ENCODE measurements around the gene RAB7A. TPM values are rescaled to one million over a fixed set of nuclear protein-coding genes. Genes with fewer than 3 reads are reported as not detected.

Gene RAB7A
- total RNA-seq, 1 experiment from 2014 or later: 258 TPM

DNA sequence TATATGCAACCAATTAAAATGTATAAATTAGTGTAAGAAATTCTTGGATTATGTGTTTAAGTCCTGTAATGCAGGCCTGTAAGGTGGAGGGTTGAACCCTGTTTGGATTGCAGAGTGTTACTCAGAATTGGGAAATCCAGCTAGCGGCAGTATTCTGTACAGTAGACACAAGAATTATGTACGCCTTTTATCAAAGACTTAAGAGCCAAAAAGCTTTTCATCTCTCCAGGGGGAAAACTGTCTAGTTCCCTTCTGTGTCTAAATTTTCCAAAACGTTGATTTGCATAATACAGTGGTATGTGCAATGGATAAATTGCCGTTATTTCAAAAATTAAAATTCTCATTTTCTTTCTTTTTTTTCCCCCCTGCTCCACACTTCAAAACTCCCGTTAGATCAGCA lies 88.1 kb downstream of the RAB7A start:
- BruUV-seq (replicated peaks): no TSS peak
- Histone ChIP-seq H3K4me3 (ENCODE audit: low read depth, low read length, poor library complexity, severe bottlenecking) (no peak overlapping the region), H3K27ac (ENCODE audit: low read depth, low read length, poor library complexity, severe bottlenecking) (no peak overlapping the region), H3K36me3 (ENCODE audit: insufficient read depth, low read length, poor library complexity, severe bottlenecking) (peaks cover 30% of the 10 kb centered on the region), H3K27me3 (replicated peaks; ENCODE audit: insufficient read depth, low read depth, low read length, poor library complexity) (no peaks in the 10 kb centered on the region), H3K4me1 (ENCODE audit: insufficient read depth, low read length, poor library complexity, severe bottlenecking) (no peaks in the 10 kb centered on the region), H3K9me3 (ENCODE audit: low read depth, low read length, poor library complexity, severe bottlenecking) (no peaks in the 10 kb centered on the region)
- ChIA-PET POLR2A (ENCODE audit: low non-redundant PET) (no interaction called here), CTCF (no interaction called here)
- intact Hi-C loops (cut with micrococcal nuclease; ENCODE audit: unreplicated experiment): no loop called here
- no peak for TF ChIP-seq EZH2 (IDR thresholded peaks at IDR 0.05; ENCODE audit: borderline replicate concordance, low read depth, low read length, poor library complexity, severe bottlenecking)
- TF ChIP-seq, protein P1, sequence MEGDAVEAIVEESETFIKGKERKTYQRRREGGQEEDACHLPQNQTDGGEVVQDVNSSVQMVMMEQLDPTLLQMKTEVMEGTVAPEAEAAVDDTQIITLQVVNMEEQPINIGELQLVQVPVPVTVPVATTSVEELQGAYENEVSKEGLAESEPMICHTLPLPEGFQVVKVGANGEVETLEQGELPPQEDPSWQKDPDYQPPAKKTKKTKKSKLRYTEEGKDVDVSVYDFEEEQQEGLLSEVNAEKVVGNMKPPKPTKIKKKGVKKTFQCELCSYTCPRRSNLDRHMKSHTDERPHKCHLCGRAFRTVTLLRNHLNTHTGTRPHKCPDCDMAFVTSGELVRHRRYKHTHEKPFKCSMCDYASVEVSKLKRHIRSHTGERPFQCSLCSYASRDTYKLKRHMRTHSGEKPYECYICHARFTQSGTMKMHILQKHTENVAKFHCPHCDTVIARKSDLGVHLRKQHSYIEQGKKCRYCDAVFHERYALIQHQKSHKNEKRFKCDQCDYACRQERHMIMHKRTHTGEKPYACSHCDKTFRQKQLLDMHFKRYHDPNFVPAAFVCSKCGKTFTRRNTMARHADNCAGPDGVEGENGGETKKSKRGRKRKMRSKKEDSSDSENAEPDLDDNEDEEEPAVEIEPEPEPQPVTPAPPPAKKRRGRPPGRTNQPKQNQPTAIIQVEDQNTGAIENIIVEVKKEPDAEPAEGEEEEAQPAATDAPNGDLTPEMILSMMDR (conservative IDR thresholded peaks at IDR 0.05; ENCODE audit: low read depth, low read length): no peak
- DNase-seq (ENCODE audit: low spot score): no peak

- ChIA-PET POLR2A (ENCODE audit: low non-redundant PET) (no interaction called here), CTCF (no interaction called here)
- intact Hi-C loops (cut with micrococcal nuclease; ENCODE audit: unreplicated experiment): no loop called here
Observed at GRCh38 chr3:128814519-128815317, 88.7 kb downstream of the RAB7A start.

GRCh38 chr3:128815318-128816064 lies 89.5 kb downstream of the RAB7A start:
- peaks cover 26% of the 10 kb centered on the region for H3K36me3 ChIP-seq (ENCODE audit: insufficient read depth, low read length, poor library complexity, severe bottlenecking)
- TF ChIP-seq, protein P1 (conservative IDR thresholded peaks at IDR 0.05; ENCODE audit: low read depth, low read length): no peak
- no peak for TF ChIP-seq EZH2 (IDR thresholded peaks at IDR 0.05; ENCODE audit: borderline replicate concordance, low read depth, low read length, poor library complexity, severe bottlenecking)
- H3K4me1 ChIP-seq (ENCODE audit: insufficient read depth, low read length, poor library complexity, severe bottlenecking): no peaks in the 10 kb centered on the region
- no peaks in the 10 kb centered on the region for H3K27me3 ChIP-seq (replicated peaks; ENCODE audit: insufficient read depth, low read depth, low read length, poor library complexity)
- CTCF ChIA-PET: no interaction called here
- no peaks in the 10 kb centered on the region for H3K9me3 ChIP-seq (ENCODE audit: low read depth, low read length, poor library complexity, severe bottlenecking)
- BruUV-seq (replicated peaks): no TSS peak
- intact Hi-C loops (cut with micrococcal nuclease; ENCODE audit: unreplicated experiment): no loop called here
- no peak overlapping the region for H3K4me3 ChIP-seq (ENCODE audit: low read depth, low read length, poor library complexity, severe bottlenecking)
- no peak overlapping the region for H3K27ac ChIP-seq (ENCODE audit: low read depth, low read length, poor library complexity, severe bottlenecking)
- DNase-seq (ENCODE audit: low spot score): no peak
- POLR2A ChIA-PET (ENCODE audit: low non-redundant PET): no interaction called here

More at GRCh38 chr3:128814519-128815317, 88.7 kb downstream of the RAB7A start:
- Histone ChIP-seq H3K4me3 (ENCODE audit: low read depth, low read length, poor library complexity, severe bottlenecking) (no peak overlapping the region), H3K27me3 (replicated peaks; ENCODE audit: insufficient read depth, low read depth, low read length, poor library complexity) (no peaks in the 10 kb centered on the region), H3K9me3 (ENCODE audit: low read depth, low read length, poor library complexity, severe bottlenecking) (no peaks in the 10 kb centered on the region), H3K36me3 (ENCODE audit: insufficient read depth, low read length, poor library complexity, severe bottlenecking) (peaks cover 28% of the 10 kb centered on the region), H3K4me1 (ENCODE audit: insufficient read depth, low read length, poor library complexity, severe bottlenecking) (no peaks in the 10 kb centered on the region), H3K27ac (ENCODE audit: low read depth, low read length, poor library complexity, severe bottlenecking) (no peak overlapping the region)
- BruUV-seq (replicated peaks): no TSS peak
- no peak for TF ChIP-seq EZH2 (IDR thresholded peaks at IDR 0.05; ENCODE audit: borderline replicate concordance, low read depth, low read length, poor library complexity, severe bottlenecking)
- DNase-seq (ENCODE audit: low spot score): no peak
